Fibroblast of pulmonary artery (primary cell): Measurements from ENCODE around the gene ANTXR1.

Experiments
- DNase-seq: peaks from one replicate; pipeline ENCODE4 v3.0.0-alpha.2; 2010; ENCODE audit warnings: low read depth
- H3K4me3 ChIP-seq: replicated peaks from 2 replicates; pipeline ENCODE4 v1.5.1; 2011; ENCODE audit warnings: low read depth, mild to moderate bottlenecking, control low read depth, low read length, moderate library complexity
- TF ChIP-seq, protein P1 (sequence below): IDR thresholded peaks from 2 replicates; pipeline ENCODE4 v1.5.1; 2011; ENCODE audit warnings: mild to moderate bottlenecking, control low read depth, low read length, inconsistent platforms; ENCODE audit errors: missing control alignments

ANTXR1 gene

DNA sequence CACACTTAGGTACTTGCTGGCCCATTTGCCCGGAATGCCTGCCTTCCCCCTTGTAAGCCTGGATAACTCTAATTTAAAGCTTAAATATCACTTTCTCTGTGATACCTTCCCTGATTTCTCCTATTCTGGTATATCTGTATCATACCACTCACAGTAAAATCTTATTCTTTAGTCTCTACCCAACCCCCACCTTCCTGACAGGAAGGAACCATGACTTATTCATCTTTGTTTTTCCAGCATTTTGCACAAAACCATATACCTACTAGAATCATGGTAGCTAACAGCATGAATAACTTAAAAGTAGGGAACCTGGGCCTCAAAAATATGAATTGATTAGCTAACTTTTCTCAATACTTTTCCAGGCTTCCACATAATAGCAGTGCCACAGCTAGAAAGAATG is 262.5 kb downstream of the ANTXR1 start:
- TF ChIP-seq, protein P1, sequence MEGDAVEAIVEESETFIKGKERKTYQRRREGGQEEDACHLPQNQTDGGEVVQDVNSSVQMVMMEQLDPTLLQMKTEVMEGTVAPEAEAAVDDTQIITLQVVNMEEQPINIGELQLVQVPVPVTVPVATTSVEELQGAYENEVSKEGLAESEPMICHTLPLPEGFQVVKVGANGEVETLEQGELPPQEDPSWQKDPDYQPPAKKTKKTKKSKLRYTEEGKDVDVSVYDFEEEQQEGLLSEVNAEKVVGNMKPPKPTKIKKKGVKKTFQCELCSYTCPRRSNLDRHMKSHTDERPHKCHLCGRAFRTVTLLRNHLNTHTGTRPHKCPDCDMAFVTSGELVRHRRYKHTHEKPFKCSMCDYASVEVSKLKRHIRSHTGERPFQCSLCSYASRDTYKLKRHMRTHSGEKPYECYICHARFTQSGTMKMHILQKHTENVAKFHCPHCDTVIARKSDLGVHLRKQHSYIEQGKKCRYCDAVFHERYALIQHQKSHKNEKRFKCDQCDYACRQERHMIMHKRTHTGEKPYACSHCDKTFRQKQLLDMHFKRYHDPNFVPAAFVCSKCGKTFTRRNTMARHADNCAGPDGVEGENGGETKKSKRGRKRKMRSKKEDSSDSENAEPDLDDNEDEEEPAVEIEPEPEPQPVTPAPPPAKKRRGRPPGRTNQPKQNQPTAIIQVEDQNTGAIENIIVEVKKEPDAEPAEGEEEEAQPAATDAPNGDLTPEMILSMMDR, result no peak
- DNase-seq, result no peak
- H3K4me3 ChIP-seq, result no peak overlapping the region

DNA sequence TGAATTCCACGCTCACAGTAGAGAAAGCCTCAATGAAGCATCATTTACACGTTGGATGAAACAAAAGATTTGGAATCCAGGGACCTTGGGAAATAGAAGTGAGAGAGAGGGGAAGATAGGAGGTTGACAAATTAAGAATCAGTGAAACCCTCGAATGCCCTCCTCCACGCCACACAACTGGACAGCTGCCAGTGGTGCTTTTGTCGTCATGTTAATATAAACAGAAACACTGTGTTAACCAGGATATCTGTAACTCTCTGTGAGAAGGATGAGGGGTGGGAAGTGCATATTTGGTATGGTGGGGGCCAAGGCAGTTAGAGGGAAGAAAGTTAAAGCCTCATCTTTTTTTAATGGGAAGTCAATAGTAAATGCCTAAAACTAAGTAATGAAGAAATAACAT is 265.4 kb downstream of the ANTXR1 start:
- peak; percentile 67 for DNase-seq
- TF ChIP-seq, protein P1, result no peak

DNA sequence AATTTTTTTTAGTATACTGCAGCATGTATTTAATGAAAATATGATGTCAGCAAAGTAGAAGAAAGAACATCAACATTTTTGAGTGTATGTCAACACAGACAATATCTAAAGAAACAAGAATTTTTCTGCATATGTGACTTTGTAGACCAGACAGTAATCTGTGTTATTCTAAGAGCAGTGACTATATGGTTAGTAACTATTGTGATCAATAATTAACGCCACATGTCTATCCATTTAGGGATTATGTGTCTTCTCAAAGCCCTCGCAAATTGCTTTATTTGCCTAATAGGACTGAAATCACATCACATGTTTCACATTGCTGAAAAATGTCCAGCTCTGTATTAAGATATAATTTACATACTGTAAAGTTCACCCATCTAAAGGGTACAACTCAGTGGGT is 266.2 kb downstream of the ANTXR1 start:
- TF ChIP-seq, protein P1, result no peak
- no peak overlapping the region for H3K4me3 ChIP-seq
- no peak for DNase-seq

More for the DNA sequence above, 265.4 kb downstream of the ANTXR1 start:
- H3K4me3 ChIP-seq, result no peak overlapping the region

DNA sequence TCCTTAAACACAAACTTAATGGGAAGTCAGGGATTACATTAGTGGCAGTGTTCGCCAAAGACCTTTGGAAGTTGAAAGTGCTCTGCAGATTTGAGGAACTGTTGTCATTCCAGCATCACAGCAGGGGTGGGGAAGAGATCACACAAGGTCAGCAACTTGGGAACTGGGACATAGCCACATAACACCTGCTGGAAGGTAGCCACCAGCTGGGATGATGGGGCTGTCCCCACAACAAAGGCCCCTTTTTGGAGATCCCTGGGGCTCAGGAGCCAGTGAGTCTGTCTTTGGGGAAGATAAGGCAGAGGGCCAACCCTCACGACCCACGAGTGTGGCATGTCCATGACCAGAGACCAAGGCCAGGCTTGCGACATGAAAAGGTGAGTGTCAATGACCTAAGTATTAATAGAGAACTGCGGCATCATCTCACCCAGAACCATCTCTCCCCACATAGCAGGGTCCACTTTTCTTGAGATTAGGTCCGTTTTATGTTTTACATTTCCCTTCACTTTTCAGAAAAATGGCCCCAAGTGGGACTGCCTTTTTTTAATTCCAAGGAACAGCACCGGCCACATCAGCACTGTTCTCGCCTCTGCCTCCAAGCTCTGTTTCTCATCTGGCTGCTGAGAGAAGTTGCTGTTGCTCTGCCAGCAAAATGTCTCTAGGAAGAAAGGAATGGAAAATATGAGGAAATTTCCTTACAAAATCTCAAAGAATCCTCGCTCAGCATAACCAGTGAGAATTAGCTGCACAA is 267.1 kb downstream of the ANTXR1 start:
- no peak overlapping the region for H3K4me3 ChIP-seq
- TF ChIP-seq, protein P1, result no peak
- no peak for DNase-seq

DNA sequence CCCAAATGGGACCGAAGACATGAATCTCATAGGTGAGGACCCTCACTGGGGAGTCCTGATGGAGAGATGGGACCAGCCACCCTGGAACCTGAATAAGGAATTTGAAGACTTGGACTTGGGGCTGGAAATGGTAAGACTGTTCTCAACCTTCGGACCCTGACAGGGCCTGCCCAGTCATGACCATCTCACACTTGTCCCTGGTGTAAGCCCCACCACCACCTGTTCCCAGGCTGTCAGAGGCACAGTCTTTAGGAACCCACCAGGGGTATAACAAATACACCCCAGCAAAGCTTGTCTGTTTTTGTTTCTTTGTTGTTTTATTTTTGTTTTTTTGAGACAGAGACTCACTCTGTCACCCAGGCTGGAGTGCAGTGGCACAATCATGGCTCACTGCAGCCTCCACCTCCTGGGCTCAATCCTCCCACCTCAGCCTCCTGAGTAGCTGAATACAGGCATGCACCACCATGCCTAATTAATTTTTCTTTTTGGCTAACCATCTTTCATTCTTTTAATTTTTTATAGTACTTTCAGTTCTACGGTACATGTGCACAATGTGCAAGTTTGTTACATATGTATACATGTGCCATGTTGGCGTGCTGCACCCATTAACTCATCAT is 267.9 kb downstream of the ANTXR1 start:
- no peak overlapping the region for H3K4me3 ChIP-seq
- TF ChIP-seq, protein P1, result no peak
- no peak for DNase-seq

DNA sequence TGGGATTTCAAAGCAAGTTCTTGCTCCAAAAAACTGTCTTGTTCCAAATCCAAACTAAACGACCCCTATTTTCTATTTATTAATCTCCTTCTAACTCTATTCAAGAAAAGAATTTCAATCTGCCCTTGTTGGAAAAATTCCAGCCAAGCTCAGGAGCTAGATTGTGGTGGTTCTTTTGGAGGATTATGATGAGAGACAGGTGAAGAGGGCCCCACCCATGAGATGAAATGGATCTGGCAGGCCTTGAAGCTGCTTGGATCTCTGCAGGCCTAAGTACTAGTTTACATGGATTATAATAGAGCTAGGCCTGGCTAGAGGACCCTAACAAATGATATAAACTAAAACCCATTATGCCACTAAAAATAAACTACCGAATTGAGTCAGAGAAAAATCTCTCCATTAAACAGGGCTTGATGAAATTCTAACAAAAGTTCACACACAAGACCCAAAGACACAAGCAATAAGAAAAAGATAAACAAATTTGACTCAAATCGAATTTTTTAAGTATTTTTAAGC is 272.5 kb downstream of the ANTXR1 start:
- DNase-seq, result no peak
- TF ChIP-seq, protein P1, result no peak
- no peak overlapping the region for H3K4me3 ChIP-seq

DNA sequence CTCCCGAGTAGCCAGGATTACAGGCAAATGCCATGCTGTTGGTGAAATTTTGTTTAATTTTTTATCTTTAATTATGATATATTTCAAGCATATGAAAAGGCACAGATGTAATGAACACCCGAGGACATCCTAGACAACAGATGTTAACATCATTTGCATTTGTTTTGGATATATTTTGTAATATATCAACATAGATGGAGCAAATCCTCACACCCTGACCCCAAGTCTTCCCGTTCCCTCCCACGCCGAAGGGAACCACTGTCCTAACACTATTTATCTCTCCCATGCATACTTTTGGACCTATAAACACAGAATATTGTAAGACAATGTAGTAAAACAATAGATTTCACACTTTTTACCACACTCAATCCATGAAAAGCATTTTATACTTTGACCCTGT is 274.6 kb downstream of the ANTXR1 start:
- H3K4me3 ChIP-seq, result no peak overlapping the region
- TF ChIP-seq, protein P1, result no peak
- no peak for DNase-seq
